Activated CD4-positive, alpha-beta T cell treated with anti-CD3 and anti-CD28 coated beads, Interleukin-2, amount 50 U/mL, for 48 hours (primary cell): Measurements from ENCODE around the gene ACTL8.

Experiments used
- DNase-seq, 2 experiments: peaks; one replicate each; pipeline ENCODE4 v3.0.0-alpha.2; 2020

The ACTL8 gene

GRCh38 chr1:17851056-17851455 lies 95.9 kb downstream of the ACTL8 start:
- DNase-seq = no peak

- DNase-seq = no peak
Measured at GRCh38 chr1:17852383-17852782, 97.2 kb downstream of the ACTL8 start.

GRCh38 chr1:17853241-17853935 lies 98.3 kb downstream of the ACTL8 start:
- DNase-seq = no peak

- no peak for DNase-seq
Measured at GRCh38 chr1:17856496-17857108, 101.5 kb downstream of the ACTL8 start.

- no peak for DNase-seq
Measured at GRCh38 chr1:17857109-17857499, 102.0 kb downstream of the ACTL8 start.

GRCh38 chr1:17857996-17858395 lies 102.9 kb downstream of the ACTL8 start:
- DNase-seq = no peak

GRCh38 chr1:17860812-17861211 lies 105.7 kb downstream of the ACTL8 start:
- DNase-seq = no peak

GRCh38 chr1:17861685-17862084 lies 106.6 kb downstream of the ACTL8 start:
- no peak for DNase-seq

- DNase-seq = no peak
Measured at GRCh38 chr1:17862121-17862520, 107.0 kb downstream of the ACTL8 start.

- no peak for DNase-seq
Measured at GRCh38 chr1:17865912-17866739, 111.0 kb downstream of the ACTL8 start.

- no peak for DNase-seq
Measured at GRCh38 chr1:17866740-17867029, 111.6 kb downstream of the ACTL8 start.

GRCh38 chr1:17867470-17867869 lies 112.3 kb downstream of the ACTL8 start:
- no peak for DNase-seq

- no peak for DNase-seq
Measured at GRCh38 chr1:17869815-17870214, 114.7 kb downstream of the ACTL8 start.

- no peak for DNase-seq
Measured at GRCh38 chr1:17870679-17871078, 115.5 kb downstream of the ACTL8 start.

- no peak for DNase-seq
Measured at GRCh38 chr1:17873007-17873675, 118.0 kb downstream of the ACTL8 start.

- DNase-seq = no peak
Measured at GRCh38 chr1:17874231-17874630, 119.1 kb downstream of the ACTL8 start.

- no peak for DNase-seq
Measured at GRCh38 chr1:17874710-17875109, 119.6 kb downstream of the ACTL8 start.

- no peak for DNase-seq
Measured at GRCh38 chr1:17875171-17875881, 120.2 kb downstream of the ACTL8 start.

GRCh38 chr1:17875882-17876280 lies 120.7 kb downstream of the ACTL8 start:
- no peak for DNase-seq
